Endothelial cell of umbilical vein (primary cell): ENCODE measurements around the gene FAM9A.

Experiments used
- CTCF ChIP-seq, 2 donors: IDR thresholded peaks; 1 replicate in 1 of 2; 2 replicates in 1 of 2; pipeline ENCODE4 v1.5.1; 2011; ENCODE audit warnings: low read length in 2 of 2, mild to moderate bottlenecking in 2 of 2, moderate library complexity in 2 of 2, control low read depth in 1 of 2, inconsistent platforms in 1 of 2, low read depth in 1 of 2; ENCODE audit not compliant: insufficient read depth in 1 of 2; ENCODE audit errors: extremely low read depth in 1 of 2
- EZH2 ChIP-seq: IDR thresholded peaks from 2 replicates; pipeline ENCODE4 v1.6.1; 2012; ENCODE audit warnings: borderline replicate concordance, low read depth, mild to moderate bottlenecking, moderate library complexity, low read length, inconsistent platforms; ENCODE audit not compliant: severe bottlenecking
- FOS ChIP-seq: IDR thresholded peaks from 2 replicates; pipeline ENCODE4 v1.6.1; 2011; ENCODE audit warnings: mild to moderate bottlenecking, low read length, moderate library complexity, borderline replicate concordance; ENCODE audit not compliant: insufficient read depth
- MAX ChIP-seq: IDR thresholded peaks from 2 replicates; pipeline ENCODE4 v1.6.1; 2011; ENCODE audit not compliant: insufficient read depth, insufficient read length
- MYC ChIP-seq: IDR thresholded peaks from one replicate; pipeline ENCODE4 v1.6.1; 2011; ENCODE audit warnings: mild to moderate bottlenecking, low read depth, low read length
- POLR2AphosphoS5 ChIP-seq: IDR thresholded peaks from 2 replicates; pipeline ENCODE4 v1.6.1; 2012; ENCODE audit warnings: low read depth, mild to moderate bottlenecking, control low read depth, low read length, moderate library complexity; ENCODE audit not compliant: insufficient read depth

DNA sequence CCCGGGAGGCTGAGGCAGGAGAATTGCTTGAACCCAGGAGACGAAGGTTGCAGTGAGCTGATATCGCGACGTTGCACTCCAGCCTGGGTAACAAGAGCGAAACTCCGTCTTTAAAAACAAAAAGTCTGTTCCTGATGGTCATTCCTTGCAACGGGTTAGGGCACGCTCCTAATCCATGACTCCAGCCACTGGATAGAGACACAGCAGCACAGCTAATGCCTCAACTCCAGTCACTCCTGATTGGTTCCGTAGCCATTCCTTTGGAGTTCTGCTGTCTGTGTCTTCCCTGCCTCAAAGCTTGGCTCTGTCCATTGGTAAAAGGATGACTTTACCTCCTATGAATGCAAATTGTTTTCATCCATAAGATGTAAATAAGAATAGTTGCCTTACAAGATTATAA is 44.3 kb upstream of the FAM9A start:
- no peak for TF ChIP-seq FOS
- no peak for TF ChIP-seq CTCF (IDR thresholded peaks at IDR 0.05; ENCODE audit: extremely low read depth in 1 of 2, insufficient read depth in 1 of 2, low read depth in 1 of 2, low read length in 2 of 2)
- TF ChIP-seq POLR2AphosphoS5 = no peak
- TF ChIP-seq EZH2 = no peak
- TF ChIP-seq MYC = no peak
- TF ChIP-seq MAX = no peak
